A204.1 (cell line): ENCODE results near the gene RNF167.
A peak's percentile ranks its signal among the peaks of the same experiment; 100 is the strongest.

Source experiments
- FAIRE-seq: peaks from 2 replicates; lab custom pipeline; 2012; peaks lifted over from hg19 to GRCh38; lab: Jason Lieb, UNC

Gene RNF167

DNA sequence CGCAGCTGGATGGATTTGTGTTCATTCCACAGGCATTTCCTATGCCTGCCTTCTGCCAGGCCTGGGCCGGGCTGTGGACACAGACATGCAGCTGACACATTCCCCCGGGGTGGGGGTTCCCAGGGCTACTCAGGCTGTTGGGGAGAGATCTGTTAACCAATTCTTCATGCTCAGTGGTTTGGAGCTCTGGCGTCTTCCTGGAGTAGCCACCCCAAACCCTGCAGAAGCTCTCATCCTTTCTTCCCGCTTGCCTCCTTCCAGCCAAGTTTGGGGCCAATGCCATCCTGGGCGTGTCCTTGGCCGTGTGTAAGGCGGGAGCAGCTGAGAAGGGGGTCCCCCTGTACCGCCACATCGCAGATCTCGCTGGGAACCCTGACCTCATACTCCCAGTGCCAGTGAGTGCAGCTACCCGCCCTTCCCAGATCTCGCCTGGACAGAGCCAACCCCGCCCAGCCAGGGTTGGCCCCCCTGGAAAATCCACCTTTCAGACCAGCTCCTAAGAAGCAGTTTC is 13.4 kb downstream of the RNF167 start:
- no peak for FAIRE-seq

GRCh38 chr17:4955091-4955490 is 15.0 kb downstream of the RNF167 start:
- FAIRE-seq = no peak

DNA sequence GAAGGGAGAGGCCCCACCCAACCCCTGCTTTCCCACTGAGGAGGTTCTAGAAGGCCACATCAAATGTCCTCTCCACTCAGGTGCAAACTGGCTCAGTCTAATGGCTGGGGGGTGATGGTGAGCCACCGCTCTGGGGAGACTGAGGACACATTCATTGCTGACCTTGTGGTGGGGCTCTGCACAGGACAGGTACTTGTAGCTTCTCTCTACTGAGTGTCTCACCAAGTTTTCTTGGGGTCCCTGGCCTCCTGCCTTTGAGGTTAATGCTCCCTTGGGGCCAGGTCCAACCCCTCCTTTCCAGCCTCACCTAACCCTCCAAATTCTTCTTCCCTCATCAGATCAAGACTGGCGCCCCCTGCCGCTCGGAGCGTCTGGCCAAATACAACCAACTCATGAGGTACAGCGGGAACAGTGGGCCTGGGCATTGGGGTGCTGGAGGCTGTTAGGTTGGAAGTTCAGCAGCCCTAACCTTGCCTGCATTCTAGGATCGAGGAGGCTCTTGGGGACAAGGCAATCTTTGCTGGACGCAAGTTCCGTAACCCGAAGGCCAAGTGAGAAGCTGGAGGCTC is 16.5 kb downstream of the RNF167 start:
- FAIRE-seq = no peak

GRCh38 chr17:4958102-4958501 is 18.0 kb downstream of the RNF167 start:
- FAIRE-seq = no peak

- no peak for FAIRE-seq
Measured at GRCh38 chr17:4959261-4959965, 19.3 kb downstream of the RNF167 start.

DNA sequence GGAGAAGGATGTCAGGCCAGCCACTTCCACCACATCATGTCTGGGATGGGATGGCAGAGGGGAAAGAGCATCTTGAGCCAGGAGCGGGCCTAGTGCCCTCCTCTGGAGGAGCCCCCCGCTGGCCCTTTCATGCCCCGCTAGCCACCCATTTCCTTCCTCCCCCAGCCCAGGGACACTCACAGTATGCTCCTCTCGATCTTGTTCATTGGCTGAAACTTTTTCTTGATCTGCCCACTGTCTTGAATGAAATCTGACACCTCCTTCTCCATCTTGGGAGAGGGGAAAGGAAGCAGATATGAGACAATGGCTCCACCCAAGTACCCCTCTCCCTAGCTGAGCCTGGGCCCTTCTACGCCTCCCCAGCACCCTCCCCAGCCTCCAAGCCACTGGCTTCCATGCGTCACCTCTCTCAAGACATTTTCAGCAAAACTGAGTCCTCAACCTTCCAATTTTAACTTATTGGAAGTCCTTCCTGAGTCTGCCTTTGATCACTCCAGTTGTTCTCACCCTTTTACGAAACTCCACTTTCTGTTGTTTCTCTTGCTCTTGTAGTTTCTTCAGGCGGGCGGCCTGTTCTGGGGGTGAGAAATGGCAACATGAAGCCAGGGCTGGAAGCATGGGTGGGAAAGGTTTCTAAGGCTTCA is 20.3 kb downstream of the RNF167 start:
- no peak for FAIRE-seq

DNA sequence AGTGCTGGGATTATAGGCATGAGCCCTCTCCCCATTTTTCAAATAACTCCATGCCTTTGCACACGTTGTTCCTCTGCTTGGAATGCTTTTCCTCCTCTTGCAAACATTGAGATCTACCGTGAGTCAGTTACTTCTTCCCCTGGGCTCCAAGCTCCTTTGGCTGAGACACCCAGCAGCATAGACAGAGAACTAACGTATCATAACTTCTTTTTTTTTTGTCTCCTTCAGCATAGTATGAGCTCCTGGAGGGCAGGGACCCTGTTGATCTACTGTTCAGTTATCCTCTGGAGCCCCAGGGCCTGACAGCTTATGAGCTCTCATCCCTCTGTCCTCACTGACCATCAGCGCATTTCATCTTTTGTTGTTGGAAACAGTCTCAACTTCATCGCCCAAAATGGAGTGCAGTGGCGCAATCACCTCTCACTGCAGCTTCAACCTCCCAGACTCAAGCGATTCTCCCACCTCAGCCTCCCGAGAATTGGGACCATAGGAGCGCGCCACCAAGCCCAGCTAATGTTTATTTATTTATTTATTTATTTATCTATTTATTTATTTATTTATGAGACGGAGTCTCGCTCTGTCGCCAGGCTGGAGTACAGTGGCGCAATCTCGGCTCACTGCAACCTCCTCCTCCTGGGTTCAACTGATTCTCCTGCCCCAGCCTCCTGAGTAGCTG is 25.4 kb downstream of the RNF167 start:
- FAIRE-seq = no peak

DNA sequence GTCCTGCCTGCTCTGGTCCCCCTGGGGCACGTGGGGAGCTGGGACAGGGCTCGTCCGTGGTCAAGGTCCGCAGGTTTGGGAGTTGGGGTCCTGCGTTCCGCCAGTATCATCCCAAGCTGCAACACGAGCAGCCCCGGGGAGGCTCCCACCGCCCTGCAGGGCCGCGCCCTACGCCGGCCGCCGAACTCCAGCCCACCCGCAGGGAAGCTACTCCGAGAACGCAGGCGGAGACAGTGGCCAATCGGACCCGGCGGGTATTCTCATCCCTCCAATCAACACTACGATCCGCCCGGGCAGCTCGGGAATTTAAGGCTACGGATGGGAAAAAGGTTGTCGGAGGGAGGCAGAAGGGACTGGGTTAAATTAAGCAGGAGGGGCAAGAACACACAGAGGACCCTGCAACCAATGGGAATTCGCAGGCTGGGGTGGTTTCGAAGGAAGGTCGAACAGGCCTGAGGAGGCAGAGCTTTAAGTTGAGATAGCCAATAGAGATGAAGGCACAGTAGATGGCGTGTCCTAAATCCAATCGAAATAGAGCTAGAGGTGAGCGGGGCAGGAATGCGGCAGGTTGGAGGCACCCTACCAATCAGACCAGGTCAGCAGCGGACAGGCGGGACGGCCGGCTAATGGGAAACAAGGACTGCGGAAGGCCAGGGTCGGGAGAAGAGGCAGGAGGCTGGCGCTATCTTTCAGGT is 26.9 kb downstream of the RNF167 start:
- FAIRE-seq = peak; percentile 100

- FAIRE-seq = peak; percentile 83
Measured at GRCh38 chr17:4967539-4968485, 27.7 kb downstream of the RNF167 start, which contains the start of gene SPAG7. Gene SPAG7, minus strand, starts transcription at chr17:4967817. Its CDS starts 13 bp downstream, at chr17:4967804.

- FAIRE-seq = no peak
Measured at GRCh38 chr17:4968486-4969046, 28.5 kb downstream of the RNF167 start.

- FAIRE-seq = no peak
Measured at GRCh38 chr17:4969047-4969550, 29.0 kb downstream of the RNF167 start.

DNA sequence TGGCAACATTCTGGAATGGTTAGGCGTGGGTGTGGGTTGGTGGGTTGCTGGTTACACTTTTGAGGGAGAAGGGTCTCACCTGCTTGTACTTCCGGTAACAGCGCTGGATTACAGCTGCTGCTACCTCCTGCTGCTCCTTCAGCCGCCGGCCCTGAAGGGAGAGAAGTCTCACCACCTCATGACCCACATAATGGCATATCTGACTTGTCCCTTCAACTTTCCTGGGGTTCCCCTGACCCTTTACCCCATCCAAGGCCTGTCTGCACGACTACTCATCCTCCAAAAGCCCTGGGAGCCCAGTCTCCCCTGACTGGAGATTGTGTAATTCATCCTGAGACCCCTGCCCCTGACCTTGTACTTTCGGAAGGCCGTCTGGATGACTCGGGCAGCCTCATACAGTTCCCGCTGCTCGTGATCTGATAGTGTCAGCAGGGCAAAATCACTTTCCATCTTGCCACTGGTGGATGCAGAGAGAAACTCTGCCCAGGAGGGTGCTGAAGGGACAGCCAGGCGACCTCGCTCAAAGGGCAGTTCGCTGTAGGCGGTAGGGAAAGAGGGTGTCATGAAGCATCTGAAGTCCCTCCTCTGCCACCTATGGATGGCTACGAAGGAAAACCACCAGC is 29.6 kb downstream of the RNF167 start:
- FAIRE-seq = no peak

- FAIRE-seq = no peak
Measured at GRCh38 chr17:4970273-4970672, 30.2 kb downstream of the RNF167 start.

DNA sequence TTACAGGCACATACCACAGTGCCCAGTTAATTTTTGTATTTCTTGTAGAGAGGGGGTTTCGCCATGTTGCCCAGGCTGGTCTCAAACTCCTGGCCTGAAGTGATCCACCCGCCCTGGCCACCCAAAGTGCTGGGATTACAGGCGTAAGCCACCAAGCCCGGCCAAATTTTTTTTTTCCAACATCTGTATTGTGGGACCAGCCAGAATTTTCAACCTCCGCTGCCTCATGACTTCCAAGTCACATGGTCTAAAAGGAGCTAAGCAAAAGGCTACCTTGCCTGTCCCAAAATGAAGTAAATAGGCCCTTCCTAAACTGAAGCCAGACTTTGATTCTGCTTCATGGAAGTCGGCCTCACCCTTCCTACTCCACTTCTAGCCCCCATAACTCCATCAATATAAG is 31.8 kb downstream of the RNF167 start:
- FAIRE-seq = no peak

- FAIRE-seq = no peak
Measured at GRCh38 chr17:4972322-4972721, 32.3 kb downstream of the RNF167 start.

- FAIRE-seq = no peak
Measured at GRCh38 chr17:4972752-4973151, 32.7 kb downstream of the RNF167 start.

GRCh38 chr17:4973256-4974114 is 33.4 kb downstream of the RNF167 start:
- no peak for FAIRE-seq

GRCh38 chr17:4974115-4974670 is 34.1 kb downstream of the RNF167 start:
- FAIRE-seq = no peak

DNA sequence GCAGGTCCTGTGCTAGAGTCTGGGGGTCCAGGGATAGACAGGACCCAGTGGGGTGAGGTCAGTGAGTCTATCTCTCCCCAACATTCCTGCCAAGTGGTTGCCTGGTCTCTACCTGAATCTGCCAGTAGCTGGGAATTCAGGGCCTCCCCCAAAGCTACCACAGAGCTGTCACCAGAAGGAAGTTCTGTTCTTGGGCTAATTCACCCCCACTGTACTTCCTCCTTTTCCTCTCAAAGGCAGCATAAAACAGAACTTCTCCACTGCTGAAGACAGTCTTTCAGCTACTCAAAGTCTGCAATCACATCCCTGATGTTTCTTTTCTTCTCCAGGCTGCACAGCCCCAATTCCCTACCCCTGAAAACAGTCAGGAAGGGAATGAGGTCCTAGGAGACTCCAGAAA is 38.7 kb downstream of the RNF167 start:
- no peak for FAIRE-seq
